ENCODE measurements around the gene RNF146.
"Not testable (repeated sequence)": the region's sequence is repeated elsewhere in the genome, so short reads cannot be mapped to it uniquely, and the experiment has no call there.

The RNF146 gene

GRCh38 chr6:127266178-127266891, at the start of gene RNF146:
Gene RNF146, plus strand, starts transcription at chr6:127266864. Its CDS starts 13,475 bp downstream, at chr6:127280339.
- peak; percentile 91 for DNase-seq

DNA sequence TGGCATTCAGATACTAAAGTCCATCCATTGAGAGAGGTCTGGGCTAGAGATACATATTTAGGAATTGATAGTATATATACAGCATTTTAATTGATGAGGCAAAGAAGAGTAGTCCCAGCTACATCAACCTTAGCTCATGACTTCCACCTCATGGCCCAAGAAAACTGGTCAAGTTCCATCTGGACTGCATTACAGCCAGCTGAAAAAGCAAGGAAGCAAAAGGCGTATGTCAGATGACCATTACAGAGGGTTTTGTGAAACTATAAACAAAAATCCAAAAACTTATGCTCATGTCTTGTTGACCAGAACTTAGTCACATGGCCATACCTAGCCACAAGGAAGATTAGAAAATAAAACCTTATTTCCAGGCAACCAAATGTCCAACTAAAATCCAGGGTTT, 46.8 kb upstream of the RNF146 start:
- DNase-seq: no peak

DNA sequence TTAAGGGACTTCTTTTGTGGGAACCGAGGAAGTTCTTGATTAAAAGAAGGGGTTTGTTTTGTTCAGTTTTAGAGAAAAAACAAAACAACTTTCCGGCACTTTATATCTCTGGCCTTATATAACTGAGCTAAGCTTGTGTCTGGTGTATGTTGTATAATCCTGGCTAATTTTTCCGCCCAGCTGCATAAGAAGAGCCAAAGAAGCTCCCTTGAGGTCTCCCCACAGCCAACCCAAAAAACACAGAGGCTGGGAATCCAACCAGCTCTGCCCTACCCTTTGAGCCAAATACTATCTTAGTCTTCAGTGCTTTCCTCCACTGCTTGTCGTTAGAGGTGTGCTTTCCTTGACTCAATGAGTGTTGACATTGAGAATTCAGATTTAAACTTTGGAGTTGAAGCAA, 45.5 kb upstream of the RNF146 start:
- no peak for DNase-seq

GRCh38 chr6:127222418-127222817, 44.2 kb upstream of the RNF146 start:
- no peak for DNase-seq

DNA sequence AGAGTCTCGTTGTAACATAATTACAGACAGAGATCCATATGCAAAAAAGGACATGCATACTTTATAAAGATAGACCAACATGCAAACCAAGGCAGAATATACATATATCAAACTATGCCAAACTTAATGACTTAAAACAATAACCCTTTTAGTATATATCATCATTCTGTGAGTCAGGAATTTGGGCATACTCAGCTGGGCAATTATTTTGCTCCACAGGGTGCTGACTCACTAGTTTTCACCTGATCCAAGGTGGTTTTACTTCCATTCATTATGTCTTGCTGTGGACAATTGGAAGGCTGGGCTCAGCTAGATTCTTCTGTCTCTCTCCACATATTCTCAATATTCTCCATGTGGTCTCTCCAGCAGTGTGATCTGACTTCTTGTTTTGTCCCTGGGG, 41.2 kb upstream of the RNF146 start:
- no peak for DNase-seq

GRCh38 chr6:127233819-127234218, 32.8 kb upstream of the RNF146 start:
- DNase-seq: not testable (repeated sequence)

DNA sequence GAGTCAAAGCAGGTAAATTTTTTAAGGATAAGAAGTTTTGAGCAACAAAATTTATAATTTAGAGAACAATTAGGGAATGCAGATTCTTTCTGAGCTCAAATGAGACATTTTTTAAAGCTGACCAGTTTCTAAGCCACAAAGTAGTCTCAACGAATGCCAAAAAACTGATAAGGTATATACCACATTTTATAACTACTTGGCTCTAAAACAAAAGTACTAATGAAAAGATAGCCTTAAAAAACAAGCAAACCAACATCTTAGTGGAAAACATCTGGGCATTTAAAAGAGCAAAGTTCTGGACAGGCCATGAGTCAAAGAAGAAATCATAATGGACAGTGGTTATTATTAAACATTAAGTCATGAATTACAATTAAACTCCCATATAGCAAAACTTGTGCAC, 23.2 kb upstream of the RNF146 start:
- no peak for DNase-seq

- DNase-seq: no peak
Measured at GRCh38 chr6:127247114-127248096, 19.3 kb upstream of the RNF146 start.

DNA sequence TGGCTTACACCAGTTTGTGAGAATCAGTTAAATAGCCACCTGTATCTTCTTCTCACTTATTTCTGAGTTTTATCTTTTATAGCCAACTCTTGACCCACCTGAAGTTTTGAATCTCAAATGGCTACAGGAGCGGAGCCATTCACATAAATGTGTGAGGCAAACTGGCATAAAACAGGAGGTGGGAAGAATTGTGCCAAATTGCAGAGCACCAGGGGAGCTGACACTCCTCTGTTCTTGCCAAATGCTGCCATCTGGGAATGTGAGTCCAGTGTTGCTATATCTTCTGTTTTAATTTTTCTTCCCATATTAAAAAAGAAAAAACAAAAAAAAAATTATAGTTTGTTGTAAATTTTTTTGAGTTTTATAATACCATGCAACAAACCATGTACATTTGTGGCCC, 17.0 kb upstream of the RNF146 start:
- no peak for DNase-seq

- DNase-seq: no peak
Measured at GRCh38 chr6:127255286-127255685, 11.4 kb upstream of the RNF146 start.

DNA sequence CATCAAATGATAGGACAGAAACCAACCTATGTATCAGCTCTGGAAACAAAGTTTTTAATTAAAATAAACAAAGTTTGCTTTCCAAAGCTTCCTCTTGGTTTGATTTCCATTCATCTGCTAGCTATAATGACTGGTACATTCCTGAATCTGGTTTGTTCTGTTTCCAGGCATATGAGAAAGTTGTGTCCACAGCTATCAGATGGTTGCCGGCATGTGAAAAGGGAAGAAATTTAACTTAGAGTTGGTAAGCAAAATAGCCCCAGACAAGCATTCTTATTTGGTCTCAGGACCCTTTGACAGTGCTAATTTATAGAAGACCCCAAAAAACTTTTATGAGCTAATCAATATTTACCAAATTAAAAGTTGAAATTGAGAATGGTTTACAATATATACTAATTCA, 3.8 kb upstream of the RNF146 start:
- DNase-seq: no peak

DNA sequence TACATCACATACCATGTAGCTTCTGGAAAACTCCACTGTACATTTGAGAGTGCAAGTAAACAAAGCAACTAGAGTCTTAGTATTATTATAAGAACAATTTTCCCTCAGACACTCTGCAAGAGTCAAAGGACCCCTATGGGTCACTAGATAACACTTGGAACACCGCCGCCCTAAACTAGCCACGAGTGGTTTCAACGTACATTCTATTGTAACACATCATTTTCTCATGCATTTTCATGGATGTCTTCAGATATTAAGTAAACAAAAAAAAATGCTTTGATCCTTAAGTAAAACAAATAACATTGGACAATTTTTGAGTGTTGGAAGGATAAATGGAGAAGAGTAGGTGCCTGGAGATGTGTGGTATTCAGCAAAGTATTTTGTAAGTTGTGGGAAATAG, 3.2 kb upstream of the RNF146 start:
- DNase-seq: no peak

DNA sequence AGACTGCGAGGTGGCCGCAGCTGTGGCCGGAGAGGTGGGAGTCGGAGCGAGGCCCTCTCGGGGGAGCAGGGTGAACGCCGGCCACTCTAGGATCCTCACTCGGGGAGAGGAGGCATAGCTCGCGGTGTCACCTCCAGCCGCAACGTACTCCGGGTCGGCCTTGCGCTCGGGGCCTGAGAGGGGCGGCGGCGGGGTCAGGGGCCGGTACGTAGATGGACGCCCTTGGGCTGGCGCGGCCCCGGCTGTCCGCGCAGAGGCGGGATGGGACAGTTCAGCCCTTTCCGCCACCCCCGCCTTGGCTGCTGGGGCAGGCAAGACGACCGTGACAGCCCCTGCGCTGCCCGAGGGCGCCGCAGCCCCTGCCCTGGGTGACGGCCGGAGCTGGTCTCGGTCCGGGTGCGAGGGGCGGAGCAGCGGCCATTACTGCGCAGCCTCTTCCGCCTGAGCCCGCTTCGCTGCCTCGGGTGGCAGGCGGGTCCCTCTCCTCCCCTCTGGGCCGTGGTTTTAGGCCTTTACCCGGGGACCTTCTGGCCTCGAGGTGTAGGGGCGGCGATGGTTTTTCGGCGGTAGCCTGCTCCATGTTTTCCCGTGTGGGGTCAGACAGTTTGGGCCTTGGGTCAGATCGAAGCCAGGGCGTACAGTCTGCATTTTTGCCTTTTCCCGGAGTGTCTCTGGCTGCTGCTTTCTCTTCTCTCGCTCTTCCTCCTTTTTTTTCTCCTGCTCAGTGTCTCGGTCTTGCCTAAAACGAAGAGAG, 405 bp downstream of the RNF146 start:
- DNase-seq: peak; percentile 81

DNA sequence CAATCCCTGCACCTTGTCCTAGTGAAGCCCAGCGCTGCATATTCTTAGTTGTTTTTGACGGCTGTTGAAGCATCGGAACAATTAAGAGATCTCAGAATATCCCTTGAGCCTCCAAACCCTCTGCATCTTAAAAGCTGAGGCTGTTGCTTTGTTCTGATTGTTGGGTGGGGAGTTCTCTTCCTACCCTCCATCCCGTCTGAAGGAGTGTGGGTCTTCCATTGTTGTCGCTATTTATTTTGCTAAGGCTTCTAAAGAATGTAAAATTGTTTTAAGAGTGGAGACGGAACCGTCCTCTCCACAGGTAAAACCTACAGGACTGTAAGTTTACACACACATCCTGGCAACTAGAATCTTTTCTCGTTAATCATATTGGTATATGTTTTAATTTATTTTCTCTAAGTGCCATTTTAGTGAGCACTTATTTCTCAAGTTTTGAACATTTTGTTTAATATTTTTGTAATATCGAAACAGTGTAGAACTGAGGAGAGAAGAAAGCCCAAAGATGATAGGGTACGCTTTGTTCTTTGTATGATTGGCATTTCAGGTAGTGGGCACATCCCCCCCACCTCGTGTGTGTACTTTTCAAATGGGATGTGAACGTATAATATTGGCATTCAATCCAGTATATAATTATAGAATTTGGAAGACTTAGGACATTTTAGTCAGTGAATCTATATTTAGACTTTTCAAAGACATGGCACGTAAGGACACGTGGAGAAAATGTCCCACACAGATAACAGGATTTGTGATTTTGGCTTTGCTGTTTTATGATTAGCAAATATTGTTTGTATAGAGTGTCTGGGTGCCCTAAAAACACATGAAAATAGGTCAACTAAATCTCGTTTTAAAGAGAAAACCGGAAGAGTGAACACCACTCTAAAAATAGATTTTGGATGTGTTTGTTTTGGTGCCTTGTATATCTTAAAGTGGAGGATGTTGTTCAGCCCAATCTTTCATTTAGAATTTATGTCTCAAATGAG, 1.3 kb downstream of the RNF146 start:
- DNase-seq: no peak

GRCh38 chr6:127272576-127272975, 5.9 kb downstream of the RNF146 start:
- DNase-seq: no peak

DNA sequence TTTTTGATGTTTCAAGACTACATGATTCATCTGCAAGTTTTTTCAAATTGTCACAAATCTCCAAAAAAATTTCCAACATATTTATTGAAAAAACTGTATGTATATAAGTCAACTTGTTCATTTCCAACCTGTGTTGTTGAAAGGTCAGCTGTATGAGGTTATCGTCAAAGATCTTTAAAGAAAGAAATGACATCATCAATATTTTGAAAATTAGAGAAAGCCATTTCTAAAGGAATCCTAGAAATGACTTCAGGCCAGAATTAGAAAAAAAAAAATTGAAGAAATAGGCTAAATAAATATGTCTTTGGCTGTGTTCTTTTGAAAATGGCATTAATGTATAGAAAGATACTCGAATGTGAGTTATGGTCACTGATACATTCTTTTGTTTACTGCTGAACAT, 6.8 kb downstream of the RNF146 start:
- DNase-seq: no peak

- no peak for DNase-seq
Measured at GRCh38 chr6:127276331-127276730, 9.7 kb downstream of the RNF146 start.

DNA sequence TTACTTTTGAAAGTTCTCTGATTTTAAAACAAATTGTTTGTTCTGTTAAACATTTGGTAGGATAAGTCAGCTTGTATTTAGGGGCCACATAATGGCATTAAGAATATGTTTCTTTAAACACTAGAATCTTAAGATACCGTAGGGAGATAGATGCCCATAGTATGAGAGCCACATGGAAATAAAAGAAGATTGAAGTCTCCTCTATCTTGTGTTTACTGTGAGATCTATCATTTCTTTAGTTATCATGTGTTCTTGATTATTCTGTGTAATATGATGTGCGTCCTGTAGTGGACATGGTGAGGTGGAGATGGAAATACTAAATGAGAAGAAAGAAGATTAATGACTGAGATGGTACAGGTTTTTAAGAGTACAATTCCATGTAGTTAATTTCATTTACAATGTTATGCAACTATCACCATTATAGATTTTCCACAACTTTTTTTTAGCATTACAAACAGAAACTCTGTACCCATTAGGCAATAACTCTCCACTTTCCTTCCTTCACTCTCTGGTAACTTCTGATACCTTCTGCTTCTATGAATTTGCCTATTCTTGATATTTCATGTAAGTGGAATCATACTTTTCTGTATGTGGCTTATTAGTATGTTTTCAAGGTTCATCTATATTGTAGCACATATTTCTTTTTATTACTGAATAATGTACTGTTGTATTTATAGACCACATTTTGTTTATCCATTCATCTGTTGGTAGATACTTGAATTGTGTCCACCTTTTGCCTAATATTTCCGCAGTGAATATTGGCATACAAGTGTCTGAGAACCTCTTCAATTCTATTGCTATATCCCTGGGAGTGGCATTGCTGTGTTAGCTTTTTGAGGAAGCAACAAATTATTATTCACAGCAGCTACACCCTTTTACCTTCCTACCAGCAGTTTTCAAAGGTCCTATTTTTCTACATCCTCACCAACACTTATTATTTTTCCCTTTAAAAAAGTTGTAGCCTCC, 11.5 kb downstream of the RNF146 start:
- DNase-seq: no peak

GRCh38 chr6:127279815-127280214, 13.2 kb downstream of the RNF146 start:
- no peak for DNase-seq

- no peak for DNase-seq
Measured at GRCh38 chr6:127282184-127282583, 15.5 kb downstream of the RNF146 start.

GRCh38 chr6:127288705-127289104, 22.0 kb downstream of the RNF146 start:
- no peak for DNase-seq
